Neural cell (in vitro differentiated cells): ENCODE results near the gene GABBR2.

Experiments used
- CTCF ChIP-seq: fragments of 450-650 bp; IDR thresholded peaks from 2 replicates; pipeline ENCODE4 v1.5.1; 2014; ENCODE audit warnings: antibody characterized with exemption, mild to moderate bottlenecking, moderate library complexity; ENCODE audit not compliant: poor library complexity, severe bottlenecking
- EP300 ChIP-seq: fragments of 450-650 bp; conservative IDR thresholded peaks from 2 replicates; pipeline ENCODE4 v1.6.1; 2014; ENCODE audit warnings: antibody characterized with exemption, mild to moderate bottlenecking, moderate library complexity; ENCODE audit not compliant: poor library complexity, severe bottlenecking
- EZH2 ChIP-seq: fragments of 200-600, 300-800 bp; shearing (Covaris generic), sonication (generic); IDR thresholded peaks from 2 replicates; pipeline ENCODE4 v1.6.1; 2014; ENCODE audit warnings: antibody characterized with exemption, low read length, borderline replicate concordance, mild to moderate bottlenecking; ENCODE audit not compliant: insufficient read depth, poor library complexity, severe bottlenecking
- MXI1 ChIP-seq: fragments of 450-650 bp; conservative IDR thresholded peaks from 2 replicates; pipeline ENCODE4 v1.6.1; 2014; ENCODE audit warnings: antibody characterized with exemption, mild to moderate bottlenecking; ENCODE audit not compliant: poor library complexity, severe bottlenecking
- POLR2AphosphoS5 ChIP-seq: IDR thresholded peaks from 2 replicates; pipeline ENCODE4 v1.6.1; 2012
- RAD21 ChIP-seq: fragments of 450-650 bp; conservative IDR thresholded peaks from 2 replicates; pipeline ENCODE4 v1.6.1; 2014; ENCODE audit warnings: antibody characterized with exemption, mild to moderate bottlenecking, moderate library complexity
- REST ChIP-seq: IDR thresholded peaks from 2 replicates; pipeline ENCODE4 v1.6.1; 2012; ENCODE audit warnings: borderline replicate concordance
- SMC3 ChIP-seq: fragments of 450-650 bp; conservative IDR thresholded peaks from 2 replicates; pipeline ENCODE4 v1.6.1; 2014; ENCODE audit warnings: antibody characterized with exemption, mild to moderate bottlenecking, moderate library complexity; ENCODE audit not compliant: poor library complexity
- TAF1 ChIP-seq: IDR thresholded peaks from 2 replicates; pipeline ENCODE4 v1.6.1; 2012; ENCODE audit warnings: low read depth

DNA sequence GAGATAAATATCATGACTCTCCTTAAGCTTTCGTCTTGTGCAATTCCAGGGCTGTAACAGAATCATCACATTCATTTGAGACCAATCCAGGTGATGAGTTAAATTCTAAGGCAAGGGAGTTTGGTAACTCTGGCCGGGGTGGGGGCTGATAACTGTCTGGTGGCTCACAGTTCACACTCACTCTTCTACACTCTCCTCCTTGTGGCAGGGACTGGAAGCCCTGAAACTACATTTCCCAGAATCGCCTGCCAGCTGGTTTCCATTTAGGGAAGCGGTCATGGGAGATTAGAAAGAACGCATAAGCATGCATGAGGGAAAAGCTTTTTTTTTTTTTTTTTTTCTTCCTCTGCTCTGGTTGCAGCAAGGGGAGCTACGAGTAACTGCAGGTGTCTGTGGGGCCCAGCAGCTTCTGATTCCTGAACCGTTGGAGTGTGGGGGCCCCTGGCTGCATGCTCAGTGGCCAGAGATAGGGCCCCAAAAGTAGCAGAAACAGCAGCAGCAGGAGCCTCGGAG, 298.5 kb downstream of the GABBR2 start:
- TF ChIP-seq SMC3 (no peak), EP300 (no peak), RAD21 (no peak), EZH2 (no peak), CTCF (no peak), MXI1 (no peak), POLR2AphosphoS5 (no peak), REST (no peak), TAF1 (no peak)
